Liver (tissue), 9 donors: ENCODE measurements around the gene MARVELD2. TPM values are rescaled to one million over a fixed set of nuclear protein-coding genes. Genes with fewer than 3 reads are reported as not detected.

ENCODE experiments used
- DNase-seq: peaks from one replicate; pipeline ENCODE4 v3.0.0-alpha.2; 2017; ENCODE audit warnings: low spot score
- H3K27ac ChIP-seq, 2 donors: one replicate each; pipeline ENCODE4 v1.7.0; 2013; ENCODE audit warnings: inconsistent platforms in 2 of 2, low read length in 2 of 2, control low read depth in 1 of 2, low read depth in 1 of 2, mild to moderate bottlenecking in 1 of 2
- H3K27me3 ChIP-seq, 4 donors: one replicate each; pipeline versions ENCODE4 v1.6.1 to v1.7.0; 2013; ENCODE audit warnings: low read length in 3 of 4, inconsistent platforms in 1 of 4, mild to moderate bottlenecking in 1 of 4, moderate library complexity in 1 of 4; ENCODE audit not compliant: control insufficient read depth in 4 of 4, insufficient read depth in 4 of 4
- H3K36me3 ChIP-seq, 4 donors: one replicate each; pipeline versions ENCODE4 v1.6.1 to v1.7.0; 2013; ENCODE audit warnings: low read length in 3 of 4, mild to moderate bottlenecking in 3 of 4, low read depth in 1 of 4, moderate library complexity in 1 of 4; ENCODE audit not compliant: control insufficient read depth in 4 of 4, insufficient read depth in 3 of 4
- H3K4me1 ChIP-seq, 4 donors: one replicate each; pipeline versions ENCODE4 v1.6.1 to v1.7.0; 2013; ENCODE audit warnings: low read length in 3 of 4, mild to moderate bottlenecking in 3 of 4, moderate library complexity in 1 of 4; ENCODE audit not compliant: control insufficient read depth in 4 of 4, insufficient read depth in 4 of 4
- H3K4me3 ChIP-seq, 3 donors: one replicate each; pipeline versions ENCODE4 v1.6.1 to v1.7.0; 2013; ENCODE audit warnings: low read length in 3 of 3, control low read depth in 1 of 3, low read depth in 1 of 3, mild to moderate bottlenecking in 1 of 3
- H3K9ac ChIP-seq, 2 donors: one replicate each; pipeline ENCODE4 v1.7.0; 2013; ENCODE audit warnings: low read length in 2 of 2, mild to moderate bottlenecking in 2 of 2, moderate library complexity in 2 of 2, control low read depth in 1 of 2, low read depth in 1 of 2
- H3K9me3 ChIP-seq, 4 donors: one replicate each; pipeline versions ENCODE4 v1.6.1 to v1.7.0; 2013; ENCODE audit warnings: low read length in 3 of 4; ENCODE audit not compliant: control insufficient read depth in 4 of 4
- ATF3 ChIP-seq: IDR thresholded peaks from 2 replicates; pipeline ENCODE4 v1.6.1; 2016; ENCODE audit warnings: antibody characterized with exemption
- CTCF ChIP-seq: fragments of 150-350 bp; IDR thresholded peaks from 2 replicates; pipeline ENCODE4 v1.5.1; 2017; ENCODE audit warnings: improper control_type of control experiment, low read depth, low read length; ENCODE audit not compliant: missing input control
- EGR1 ChIP-seq, 2 donors: IDR thresholded peaks; 2 replicates each; pipeline ENCODE4 v1.6.1; 2016 to 2018; ENCODE audit warnings: antibody characterized with exemption in 2 of 2, low read depth in 2 of 2
- FOXA1 ChIP-seq: IDR thresholded peaks from 2 replicates; pipeline ENCODE4 v1.6.1; 2016; ENCODE audit warnings: antibody characterized with exemption
- FOXA2 ChIP-seq: IDR thresholded peaks from 2 replicates; pipeline ENCODE4 v1.6.1; 2016; ENCODE audit warnings: antibody characterized with exemption
- GABPA ChIP-seq, 2 donors: IDR thresholded peaks in 1 of 2; conservative IDR thresholded peaks in 1 of 2; 2 replicates each; pipeline ENCODE4 v1.6.1; 2016; ENCODE audit warnings: antibody characterized with exemption in 2 of 2, mild to moderate bottlenecking in 1 of 2, moderate library complexity in 1 of 2
- HNF4A ChIP-seq, 2 donors: conservative IDR thresholded peaks; 2 replicates each; pipeline ENCODE4 v1.6.1; 2016; ENCODE audit warnings: antibody characterized with exemption in 2 of 2, mild to moderate bottlenecking in 2 of 2
- HNF4G ChIP-seq: IDR thresholded peaks from 2 replicates; pipeline ENCODE4 v1.6.1; 2016; ENCODE audit warnings: antibody characterized with exemption
- JUND ChIP-seq, 2 donors: IDR thresholded peaks; 2 replicates each; pipeline ENCODE4 v1.6.1; 2016; ENCODE audit warnings: antibody characterized with exemption in 2 of 2
- MAX ChIP-seq: IDR thresholded peaks from 2 replicates; pipeline ENCODE4 v1.6.1; 2016; ENCODE audit warnings: antibody characterized with exemption
- NR2F2 ChIP-seq: IDR thresholded peaks from 2 replicates; pipeline ENCODE4 v1.6.1; 2016; ENCODE audit warnings: antibody characterized with exemption
- RAD21 ChIP-seq, 2 donors: IDR thresholded peaks; 2 replicates each; pipeline ENCODE4 v1.6.1; 2016; ENCODE audit warnings: antibody characterized with exemption in 2 of 2, mild to moderate bottlenecking in 2 of 2
- REST ChIP-seq: IDR thresholded peaks from 2 replicates; pipeline ENCODE4 v1.6.1; 2016; ENCODE audit warnings: antibody characterized with exemption, mild to moderate bottlenecking
- RXRA ChIP-seq, 2 donors: IDR thresholded peaks; 2 replicates each; pipeline ENCODE4 v1.6.1; 2017 to 2018; ENCODE audit warnings: antibody characterized with exemption in 2 of 2, mild to moderate bottlenecking in 1 of 2
- SP1 ChIP-seq: IDR thresholded peaks from 2 replicates; pipeline ENCODE4 v1.6.1; 2018; ENCODE audit warnings: antibody characterized with exemption, mild to moderate bottlenecking
- TAF1 ChIP-seq: conservative IDR thresholded peaks from 2 replicates; pipeline ENCODE4 v1.6.1; 2016; ENCODE audit warnings: antibody characterized with exemption, mild to moderate bottlenecking
- YY1 ChIP-seq: IDR thresholded peaks from 2 replicates; pipeline ENCODE4 v1.6.1; 2016; ENCODE audit warnings: antibody characterized with exemption, mild to moderate bottlenecking
- ZBTB33 ChIP-seq: IDR thresholded peaks from 2 replicates; pipeline ENCODE4 v1.6.1; 2016; ENCODE audit warnings: antibody characterized with exemption
- polyA plus RNA-seq, 2 donors: library from polyadenylated mRNA; stranded (reverse) in 1 of 2; unstranded in 1 of 2; fragments of 200-250 nt in 1 of 2; fragments of >200 nt in 1 of 2; fragmentation: Nextera tagmentation in 1 of 2; extraction: Ambion mirVana in 1 of 2; gene quantifications; one replicate each; pipeline versions ENCODE4 v1.2.1 to v1.2.3, GENCODE V29; 2013 to 2015
- total RNA-seq, 2 donors: library from RNA; depleted of rRNA; stranded (reverse); fragments of >200 nt; gene quantifications; one replicate each; pipeline ENCODE4 v1.2.3, GENCODE V29; 2014
- donor health status: healthy.
- donor health status: healthy.
- donor health status: healthy.
- donor health status: healthy.
- donor health status: healthy.

MARVELD2 gene
- total and polyA plus RNA-seq, 4 donors: 9.4 to 20.2 (median 12.3) TPM

- Histone ChIP-seq H3K9ac (no peak overlapping the region), H3K9me3 (no peaks in the 10 kb centered on the region), H3K4me3 (no peak overlapping the region), H3K27me3 (no peaks in the 10 kb centered on the region), H3K27ac (no peak overlapping the region), H3K36me3 (peaks cover 4 to 24% (median 20%) of the 10 kb centered on the region in 4 donors), H3K4me1 (no peaks in the 10 kb centered on the region)
- TF ChIP-seq MAX (no peak), ZBTB33 (no peak), GABPA (IDR thresholded peaks at IDR 0.05 in 1 of 2, conservative IDR thresholded peaks at IDR 0.05 in 1 of 2) (no peak), HNF4A (conservative IDR thresholded peaks at IDR 0.05) (no peak), SP1 (no peak), ATF3 (no peak), CTCF (no peak), JUND (IDR thresholded peaks at IDR 0.05) (no peak), HNF4G (no peak), NR2F2 (no peak), YY1 (no peak), RXRA (IDR thresholded peaks at IDR 0.05) (no peak), FOXA1 (no peak), FOXA2 (no peak), RAD21 (IDR thresholded peaks at IDR 0.05) (no peak), TAF1 (no peak), REST (no peak), EGR1 (IDR thresholded peaks at IDR 0.05; ENCODE audit: low read depth in 2 of 2) (no peak)
- DNase-seq: no peak
Measured at GRCh38 chr5:69378376-69378775, 36.5 kb upstream of the MARVELD2 start.
